Lower leg skin (tissue), 4 donors: Measurements from ENCODE around the gene EIF4A2. TPM values are rescaled to one million over a fixed set of nuclear protein-coding genes. Genes with fewer than 3 reads are reported as not detected.

Experiments
- DNase-seq, 2 donors: peaks; one replicate each; pipeline ENCODE4 v3.0.0-alpha.2; 2019; ENCODE audit warnings: low spot score in 2 of 2
- H3K4me3 ChIP-seq: fragments of 200-600 bp; sonication (generic); 2 replicates; pipeline ENCODE4 v1.5.1; 2017; ENCODE audit warnings: mild to moderate bottlenecking, low read depth; ENCODE audit not compliant: poor library complexity, severe bottlenecking
- CTCF ChIP-seq, 3 donors: fragments of 450-650 bp; IDR thresholded peaks; one replicate each; pipeline ENCODE4 v1.5.1; 2016; ENCODE audit warnings: antibody characterized with exemption in 3 of 3, mild to moderate bottlenecking in 3 of 3, moderate library complexity in 2 of 3
- POLR2A ChIP-seq, 2 donors: fragments of 450-650 bp; IDR thresholded peaks; one replicate each; pipeline ENCODE4 v1.6.1; 2016 to 2017; ENCODE audit warnings: antibody characterized with exemption in 2 of 2, mild to moderate bottlenecking in 1 of 2, moderate library complexity in 1 of 2
- WGBS, 2 donors: methylation state at CpG; one replicate each; pipeline ENCODE4 v1.1.5; 2018; 5-methylcytosine and 5-hydroxymethylcytosine counted together
- intact Hi-C: fragments of 100-400 bp; cut with DNase I; formaldehyde crosslinking; loops from one replicate; pipeline ENCODE4 v1.15.0; 2023; ENCODE audit warnings: low total_unique reads
- total RNA-seq, 4 donors: library from RNA; depleted of rRNA; stranded (reverse); fragments of >200 nt; gene quantifications; one replicate each; pipeline ENCODE4 v1.1.0, GENCODE V29; 2016

The EIF4A2 gene
- total RNA-seq, 4 donors from 2014 or later = 224 to 547 (median 310) TPM

GRCh38 chr3:186779204-186779603 lies 4.2 kb upstream of the EIF4A2 start:
- no peak for TF ChIP-seq POLR2A (IDR thresholded peaks at IDR 0.05)
- intact Hi-C loops = no loop called here
- H3K4me3 ChIP-seq = no peak overlapping the region
- 91 to 95% methylated on average over 5 of the region's 5 CpGs for WGBS, 2 donors
- no peak for DNase-seq

- no peak for DNase-seq
- no peak for TF ChIP-seq POLR2A (IDR thresholded peaks at IDR 0.05)
- WGBS, 2 donors = 6% methylated on average over 21 of the region's 21 CpGs
- intact Hi-C loops = no loop called here
- peak overlapping the region; percentile 95 for H3K4me3 ChIP-seq
Measured at GRCh38 chr3:186782542-186783057, 777 bp upstream of the EIF4A2 start.

- intact Hi-C loops = no loop called here
Measured at GRCh38 chr3:186783731-186784515, 546 bp downstream of the EIF4A2 start.

GRCh38 chr3:186784820-186785494 lies 1.6 kb downstream of the EIF4A2 start:
- H3K4me3 ChIP-seq = peak overlapping the region; percentile 95
- WGBS, 2 donors = 16 to 20% methylated on average over 7 of the region's 7 CpGs
- intact Hi-C loops = no loop called here
- TF ChIP-seq CTCF (IDR thresholded peaks at IDR 0.05) (no peak), POLR2A (IDR thresholded peaks at IDR 0.05) (no peak)
- no peak for DNase-seq

More at GRCh38 chr3:186783731-186784515, 546 bp downstream of the EIF4A2 start:
- peak; percentile 79 to 96 for DNase-seq
- peak overlapping the region; percentile 95 for H3K4me3 ChIP-seq
- TF ChIP-seq POLR2A (IDR thresholded peaks at IDR 0.05) = peak in 1 of 2 donors; percentile 81
- no peak for TF ChIP-seq CTCF (IDR thresholded peaks at IDR 0.05)
- WGBS, 2 donors = 0 to 1% methylated on average over 24 to 37 of the region's 56 CpGs

GRCh38 chr3:186785495-186786018 lies 2.2 kb downstream of the EIF4A2 start:
- intact Hi-C loops = no loop called here
- TF ChIP-seq POLR2A (IDR thresholded peaks at IDR 0.05) = no peak
- no peak for TF ChIP-seq CTCF (IDR thresholded peaks at IDR 0.05)

GRCh38 chr3:186786922-186787321 lies 3.5 kb downstream of the EIF4A2 start:
- H3K4me3 ChIP-seq = no peak overlapping the region
- intact Hi-C loops = no loop called here
- 67 to 72% methylated on average over 3 of the region's 3 CpGs for WGBS, 2 donors
- DNase-seq = no peak
- TF ChIP-seq POLR2A (IDR thresholded peaks at IDR 0.05) = no peak
- TF ChIP-seq CTCF (IDR thresholded peaks at IDR 0.05) = no peak

More at GRCh38 chr3:186785495-186786018, 2.2 kb downstream of the EIF4A2 start:
- no peak for DNase-seq
- WGBS, 2 donors = 14 to 26% methylated on average over 7 of the region's 7 CpGs
- H3K4me3 ChIP-seq = peak overlapping the region; percentile 95
